Endothelial cell of umbilical vein (primary cell): ENCODE measurements around the gene NR3C2. TPM values are rescaled to one million over a fixed set of nuclear protein-coding genes. Genes with fewer than 3 reads are reported as not detected.

ENCODE experiments used
- BruUV-seq: library from RNA; stranded (reverse); fragments of 400-500 nt; replicated peaks from 2 replicates; lab custom pipeline; 2021; lab: Mats Ljungman, UMichigan
- CTCF ChIA-PET: fragments of 300-600, 350-600 bp; sonication (Branson Sonifier 250); formaldehyde crosslinking; loops from one replicate; lab custom pipeline; 2021; ENCODE audit warnings: antibody characterized with exemption, inconsistent platforms; lab: Charles Lee
- POLR2A ChIA-PET: fragments of 300-600, 350-600 bp; sonication (Branson Sonifier 250); formaldehyde crosslinking; loops from one replicate; lab custom pipeline; 2021; ENCODE audit warnings: antibody characterized with exemption, inconsistent platforms; lab: Charles Lee
- DNase-seq: peaks from one replicate; pipeline ENCODE4 v3.0.0-alpha.2; 2011; ENCODE audit warnings: low read depth, low spot score
- FAIRE-seq: peaks from 2 replicates; lab custom pipeline; 2011; peaks lifted over from hg19 to GRCh38; lab: Jason Lieb, UNC
- H2AFZ ChIP-seq: 2 replicates; pipeline ENCODE4 v1.6.0; 2012; ENCODE audit warnings: low read depth, low read length, control low read depth, inconsistent platforms
- H3K27ac ChIP-seq: 2 replicates; pipeline ENCODE4 v1.5.1; 2011; ENCODE audit warnings: low read depth, mild to moderate bottlenecking, control low read depth, low read length, moderate library complexity; ENCODE audit not compliant: insufficient read depth
- H3K27me3 ChIP-seq, 2 experiments: 2 replicates each; pipeline versions ENCODE4 v1.6.0 to v1.6.1; 2011; ENCODE audit warnings: low read length in 2 of 2, mixed read lengths in 1 of 2; ENCODE audit not compliant: control insufficient read depth in 2 of 2, insufficient read depth in 2 of 2
- H3K36me3 ChIP-seq, 2 experiments: 2 replicates in 1 of 2; 3 replicates in 1 of 2; pipeline ENCODE4 v1.5.1; 2011; ENCODE audit warnings: low read length in 2 of 2, mild to moderate bottlenecking in 1 of 2, moderate library complexity in 1 of 2; ENCODE audit not compliant: control insufficient read depth in 2 of 2, insufficient read depth in 2 of 2; ENCODE audit errors: extremely low read depth in 1 of 2
- H3K4me1 ChIP-seq: 3 replicates; pipeline ENCODE4 v1.5.1; 2011; ENCODE audit warnings: mild to moderate bottlenecking, low read length; ENCODE audit not compliant: control insufficient read depth, insufficient read depth; ENCODE audit errors: extremely low read depth
- H3K4me2 ChIP-seq: 2 replicates; pipeline ENCODE4 v1.6.1; 2011; ENCODE audit warnings: low read length, control low read depth, mixed read lengths; ENCODE audit not compliant: insufficient read depth
- H3K4me3 ChIP-seq, 3 experiments: fragments of 200-600 bp in 1 of 3; sonication (generic), shearing (Covaris generic) in 1 of 3; replicated peaks in 1 of 3; 2 replicates each; pipeline ENCODE4 v1.5.1; 2011 to 2016; ENCODE audit warnings: control low read depth in 3 of 3, low read length in 3 of 3, mild to moderate bottlenecking in 2 of 3, inconsistent platforms in 1 of 3, low read depth in 1 of 3, moderate library complexity in 1 of 3; ENCODE audit not compliant: insufficient read depth in 1 of 3
- H3K79me2 ChIP-seq: 2 replicates; pipeline ENCODE4 v1.6.0; 2012; ENCODE audit warnings: low read length, inconsistent platforms; ENCODE audit not compliant: control insufficient read depth, insufficient read depth
- H3K9ac ChIP-seq: replicated peaks from 2 replicates; pipeline ENCODE3; 2011; ENCODE audit warnings: low read length, control low read depth; ENCODE audit not compliant: insufficient read depth; ENCODE audit errors: extremely low read depth
- H3K9me1 ChIP-seq: replicated peaks from 3 replicates; pipeline ENCODE4 v1.6.0; 2011; ENCODE audit warnings: mild to moderate bottlenecking, low read length; ENCODE audit not compliant: control insufficient read depth, insufficient read depth; ENCODE audit errors: extremely low read depth
- H3K9me3 ChIP-seq: replicated peaks from 2 replicates; pipeline ENCODE4 v1.5.1; 2012; ENCODE audit warnings: low read length, inconsistent platforms; ENCODE audit not compliant: control insufficient read depth, insufficient read depth
- H4K20me1 ChIP-seq: replicated peaks from 2 replicates; pipeline ENCODE3; 2011; ENCODE audit warnings: mild to moderate bottlenecking, low read length; ENCODE audit not compliant: control insufficient read depth, insufficient read depth; ENCODE audit errors: extremely low read depth
- EZH2 ChIP-seq: IDR thresholded peaks from 2 replicates; pipeline ENCODE4 v1.6.1; 2012; ENCODE audit warnings: borderline replicate concordance, low read depth, mild to moderate bottlenecking, moderate library complexity, low read length, inconsistent platforms; ENCODE audit not compliant: severe bottlenecking
- FOS ChIP-seq: IDR thresholded peaks from 2 replicates; pipeline ENCODE4 v1.6.1; 2011; ENCODE audit warnings: mild to moderate bottlenecking, low read length, moderate library complexity, borderline replicate concordance; ENCODE audit not compliant: insufficient read depth
- GATA2 ChIP-seq: IDR thresholded peaks from 2 replicates; pipeline ENCODE4 v1.7.0; 2011; ENCODE audit warnings: low read depth, mild to moderate bottlenecking, moderate library complexity, mixed read lengths, low read length; ENCODE audit not compliant: insufficient read length, insufficient read depth
- JUN ChIP-seq: IDR thresholded peaks from 2 replicates; pipeline ENCODE4 v1.6.1; 2011; ENCODE audit warnings: borderline replicate concordance, low read depth; ENCODE audit not compliant: insufficient read length, insufficient read depth
- MYC ChIP-seq: IDR thresholded peaks from one replicate; pipeline ENCODE4 v1.6.1; 2011; ENCODE audit warnings: mild to moderate bottlenecking, low read depth, low read length
- POLR2A ChIP-seq: IDR thresholded peaks from 2 replicates; pipeline ENCODE4 v1.6.1; 2012; ENCODE audit warnings: low read depth, mild to moderate bottlenecking, control low read depth, low read length
- POLR2AphosphoS5 ChIP-seq: IDR thresholded peaks from 2 replicates; pipeline ENCODE4 v1.6.1; 2012; ENCODE audit warnings: low read depth, mild to moderate bottlenecking, control low read depth, low read length, moderate library complexity; ENCODE audit not compliant: insufficient read depth
- dilution Hi-C: fragments of 300-500 bp; cut with MboI; formaldehyde crosslinking; loops from one replicate; pipeline ENCODE4 v1.15.0; 2019; ENCODE audit warnings: low sequenced_read_pairs; ENCODE audit not compliant: extremely low pct_ligation_motif_present
- intact Hi-C: fragments of 100-400 bp; cut with micrococcal nuclease; formaldehyde crosslinking; loops from one replicate; pipeline ENCODE4 v1.10.0; 2022
- polyA plus RNA-seq, 4 experiments: library from polyadenylated mRNA; depleted of rRNA in 3 of 4; stranded (reverse) in 3 of 4; unstranded in 1 of 4; fragments of >200 nt; gene quantifications; 2 replicates each; pipeline versions ENCODE4 v1.2.1 to v1.2.3, GENCODE V29; 2011 to 2012; ENCODE audit warnings: missing spikeins in 1 of 4
- total RNA-seq: library from RNA; stranded (reverse); gene quantifications from 2 replicates; pipeline ENCODE4 v1.2.3, GENCODE V29; 2021
- TF ChIP-seq, protein P1 (sequence below): IDR thresholded peaks from 2 replicates; pipeline ENCODE4 v1.6.1; 2011; ENCODE audit not compliant: insufficient read depth, insufficient read length
- TF ChIP-seq, protein P2 (sequence below), 2 donors: IDR thresholded peaks; 1 replicate in 1 of 2; 2 replicates in 1 of 2; pipeline ENCODE4 v1.5.1; 2011; ENCODE audit warnings: low read length in 2 of 2, mild to moderate bottlenecking in 2 of 2, moderate library complexity in 2 of 2, control low read depth in 1 of 2, inconsistent platforms in 1 of 2, low read depth in 1 of 2; ENCODE audit not compliant: insufficient read depth in 1 of 2; ENCODE audit errors: extremely low read depth in 1 of 2

The NR3C2 gene
- total and polyA plus RNA-seq, 2 donors (not counting 3 experiments of a cell fraction or from before 2014, with no cell fraction given), result 4.8 to 16.4 TPM

DNA sequence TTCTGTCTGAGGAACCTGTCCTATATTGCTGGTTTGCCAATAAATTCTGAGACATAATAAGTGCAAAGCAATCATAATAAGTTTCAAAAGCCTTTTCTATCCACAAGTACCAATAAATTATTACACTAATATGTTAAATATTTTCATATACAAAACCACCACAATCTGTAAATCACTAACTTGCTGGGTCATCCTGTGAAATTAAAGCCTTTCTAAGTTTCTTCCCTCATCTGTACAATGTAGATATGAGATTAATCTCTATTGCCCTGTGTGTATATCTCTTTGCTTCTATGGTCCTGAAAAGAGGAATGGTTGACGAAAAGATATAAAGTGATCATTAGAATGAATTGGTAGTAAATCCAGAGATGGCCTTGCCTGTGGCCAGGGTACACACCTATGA lies 231.6 kb downstream of the NR3C2 start:
- Histone ChIP-seq H4K20me1 (no peaks in the 10 kb centered on the region), H3K36me3 (no peaks in the 10 kb centered on the region), H3K4me1 (no peaks in the 10 kb centered on the region), H3K4me3 (no peak overlapping the region), H2AFZ (no peak overlapping the region), H3K4me2 (no peak overlapping the region), H3K27ac (no peak overlapping the region), H3K9me3 (no peaks in the 10 kb centered on the region), H3K27me3 (no peaks in the 10 kb centered on the region), H3K79me2 (no peaks in the 10 kb centered on the region), H3K9me1 (no peaks in the 10 kb centered on the region), H3K9ac (no peak overlapping the region)
- CTCF ChIA-PET, result interaction anchor here (0.6 to 1.1 kb wide), 2 partner anchors 10 to 14 kb away, joined by 3 to 4 read pairs; no protein-coding TSS in a partner anchor
- TF ChIP-seq JUN (no peak), MYC (no peak), POLR2A (no peak), POLR2AphosphoS5 (no peak), GATA2 (no peak), EZH2 (no peak), FOS (no peak)
- TF ChIP-seq, protein P1, sequence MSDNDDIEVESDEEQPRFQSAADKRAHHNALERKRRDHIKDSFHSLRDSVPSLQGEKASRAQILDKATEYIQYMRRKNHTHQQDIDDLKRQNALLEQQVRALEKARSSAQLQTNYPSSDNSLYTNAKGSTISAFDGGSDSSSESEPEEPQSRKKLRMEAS, result no peak
- TF ChIP-seq, protein P2, sequence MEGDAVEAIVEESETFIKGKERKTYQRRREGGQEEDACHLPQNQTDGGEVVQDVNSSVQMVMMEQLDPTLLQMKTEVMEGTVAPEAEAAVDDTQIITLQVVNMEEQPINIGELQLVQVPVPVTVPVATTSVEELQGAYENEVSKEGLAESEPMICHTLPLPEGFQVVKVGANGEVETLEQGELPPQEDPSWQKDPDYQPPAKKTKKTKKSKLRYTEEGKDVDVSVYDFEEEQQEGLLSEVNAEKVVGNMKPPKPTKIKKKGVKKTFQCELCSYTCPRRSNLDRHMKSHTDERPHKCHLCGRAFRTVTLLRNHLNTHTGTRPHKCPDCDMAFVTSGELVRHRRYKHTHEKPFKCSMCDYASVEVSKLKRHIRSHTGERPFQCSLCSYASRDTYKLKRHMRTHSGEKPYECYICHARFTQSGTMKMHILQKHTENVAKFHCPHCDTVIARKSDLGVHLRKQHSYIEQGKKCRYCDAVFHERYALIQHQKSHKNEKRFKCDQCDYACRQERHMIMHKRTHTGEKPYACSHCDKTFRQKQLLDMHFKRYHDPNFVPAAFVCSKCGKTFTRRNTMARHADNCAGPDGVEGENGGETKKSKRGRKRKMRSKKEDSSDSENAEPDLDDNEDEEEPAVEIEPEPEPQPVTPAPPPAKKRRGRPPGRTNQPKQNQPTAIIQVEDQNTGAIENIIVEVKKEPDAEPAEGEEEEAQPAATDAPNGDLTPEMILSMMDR (IDR thresholded peaks at IDR 0.05; ENCODE audit: extremely low read depth in 1 of 2, insufficient read depth in 1 of 2, low read depth in 1 of 2, low read length in 2 of 2), result no peak
- POLR2A ChIA-PET, result no interaction called here
- DNase-seq, result no peak
- intact Hi-C loops, result no loop called here
- dilution Hi-C loops, result no loop called here
- no TSS peak for BruUV-seq
- FAIRE-seq, result no peak
